Activated CD4-positive, alpha-beta T cell treated with anti-CD3 and anti-CD28 coated beads, Interleukin-2, amount 50 U/mL, for 48 hours (primary cell): ENCODE data around the gene PAIP1.
"Not testable (repeated sequence)": the region's sequence is repeated elsewhere in the genome, so short reads cannot be mapped to it uniquely, and the experiment has no call there.

Experiments
- DNase-seq, 2 experiments: peaks; one replicate each; pipeline ENCODE4 v3.0.0-alpha.2; 2020

Gene PAIP1

GRCh38 chr5:43570450-43571158 is 13.7 kb upstream of the PAIP1 start:
- DNase-seq, result no peak

GRCh38 chr5:43569236-43569746 is 12.4 kb upstream of the PAIP1 start:
- no peak for DNase-seq

- no peak for DNase-seq
Measured at GRCh38 chr5:43567967-43568366, 11.1 kb upstream of the PAIP1 start.

- no peak for DNase-seq
Measured at GRCh38 chr5:43565043-43565442, 8.2 kb upstream of the PAIP1 start.

- DNase-seq, result no peak
Measured at GRCh38 chr5:43564289-43564850, 7.5 kb upstream of the PAIP1 start.

- no peak for DNase-seq
Measured at GRCh38 chr5:43563321-43563720, 6.4 kb upstream of the PAIP1 start.

- no peak for DNase-seq
Measured at GRCh38 chr5:43561356-43561755, 4.5 kb upstream of the PAIP1 start.

GRCh38 chr5:43560128-43560527 is 3.3 kb upstream of the PAIP1 start:
- DNase-seq, result no peak

GRCh38 chr5:43556607-43556856 is 345 bp downstream of the PAIP1 start:
- DNase-seq, result peak in 1 of 2 experiments; percentile 84

- peak; percentile 53 to 66 for DNase-seq
Measured at GRCh38 chr5:43555895-43556606, 826 bp downstream of the PAIP1 start.

- no peak for DNase-seq
Measured at GRCh38 chr5:43554497-43554896, 2.4 kb downstream of the PAIP1 start.

- DNase-seq, result no peak
Measured at GRCh38 chr5:43553381-43553780, 3.5 kb downstream of the PAIP1 start.

- no peak for DNase-seq
Measured at GRCh38 chr5:43551731-43552130, 5.1 kb downstream of the PAIP1 start.

- DNase-seq, result not testable (repeated sequence)
Measured at GRCh38 chr5:43549272-43549671, 7.6 kb downstream of the PAIP1 start.

GRCh38 chr5:43548358-43548757 is 8.5 kb downstream of the PAIP1 start:
- no peak for DNase-seq

- DNase-seq, result no peak
Measured at GRCh38 chr5:43547532-43547931, 9.3 kb downstream of the PAIP1 start.

GRCh38 chr5:43543434-43543833 is 13.4 kb downstream of the PAIP1 start:
- DNase-seq, result no peak

- no peak for DNase-seq
Measured at GRCh38 chr5:43540746-43541145, 16.1 kb downstream of the PAIP1 start.

- DNase-seq, result no peak
Measured at GRCh38 chr5:43536972-43537371, 19.9 kb downstream of the PAIP1 start.

GRCh38 chr5:43533646-43534045 is 23.2 kb downstream of the PAIP1 start:
- DNase-seq, result no peak

GRCh38 chr5:43530648-43531047 is 26.2 kb downstream of the PAIP1 start:
- DNase-seq, result no peak

GRCh38 chr5:43523662-43524072 is 33.2 kb downstream of the PAIP1 start:
- DNase-seq, result no peak

- DNase-seq, result no peak
Measured at GRCh38 chr5:43520615-43521014, 36.3 kb downstream of the PAIP1 start.

- DNase-seq, result no peak
Measured at GRCh38 chr5:43515678-43516048, 41.2 kb downstream of the PAIP1 start.
